AG09309 (cell line): ENCODE data around the gene GRIK3.

Experiments used
- DNase-seq: peaks from one replicate; pipeline ENCODE4 v3.0.0-alpha.2; 2010; ENCODE audit warnings: low read depth
- H3K4me3 ChIP-seq: 2 replicates; pipeline ENCODE4 v1.5.1; 2011; ENCODE audit warnings: mild to moderate bottlenecking, low read depth, low read length, moderate library complexity; ENCODE audit not compliant: control insufficient read depth
- TF ChIP-seq, protein P1 (sequence below): IDR thresholded peaks from 2 replicates; pipeline ENCODE4 v1.5.1; 2011; ENCODE audit warnings: mild to moderate bottlenecking, low read depth, low read length, inconsistent platforms; ENCODE audit not compliant: insufficient read depth, control insufficient read depth; ENCODE audit errors: missing control alignments

Gene GRIK3

DNA sequence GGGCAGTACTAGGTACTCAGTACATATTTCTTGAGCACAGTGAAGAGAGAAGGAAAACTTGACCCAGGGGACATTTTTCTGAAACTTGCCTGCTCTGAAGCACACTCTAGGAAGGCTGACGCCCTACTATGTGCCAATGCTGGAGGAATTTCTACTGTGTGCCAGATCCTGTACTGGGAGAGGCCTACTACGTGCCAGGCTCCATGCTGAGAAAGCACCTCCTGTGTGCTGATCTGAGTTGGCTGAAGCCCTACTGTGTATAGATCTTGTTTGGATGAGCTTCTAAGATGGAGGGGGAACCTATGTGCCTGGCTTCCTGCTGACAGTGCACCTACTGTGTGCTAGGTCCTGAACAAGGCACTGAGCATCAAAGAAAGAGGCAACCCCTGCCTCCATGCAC is 86.2 kb downstream of the GRIK3 start:
- no peak overlapping the region for H3K4me3 ChIP-seq
- DNase-seq: no peak
- TF ChIP-seq, protein P1, sequence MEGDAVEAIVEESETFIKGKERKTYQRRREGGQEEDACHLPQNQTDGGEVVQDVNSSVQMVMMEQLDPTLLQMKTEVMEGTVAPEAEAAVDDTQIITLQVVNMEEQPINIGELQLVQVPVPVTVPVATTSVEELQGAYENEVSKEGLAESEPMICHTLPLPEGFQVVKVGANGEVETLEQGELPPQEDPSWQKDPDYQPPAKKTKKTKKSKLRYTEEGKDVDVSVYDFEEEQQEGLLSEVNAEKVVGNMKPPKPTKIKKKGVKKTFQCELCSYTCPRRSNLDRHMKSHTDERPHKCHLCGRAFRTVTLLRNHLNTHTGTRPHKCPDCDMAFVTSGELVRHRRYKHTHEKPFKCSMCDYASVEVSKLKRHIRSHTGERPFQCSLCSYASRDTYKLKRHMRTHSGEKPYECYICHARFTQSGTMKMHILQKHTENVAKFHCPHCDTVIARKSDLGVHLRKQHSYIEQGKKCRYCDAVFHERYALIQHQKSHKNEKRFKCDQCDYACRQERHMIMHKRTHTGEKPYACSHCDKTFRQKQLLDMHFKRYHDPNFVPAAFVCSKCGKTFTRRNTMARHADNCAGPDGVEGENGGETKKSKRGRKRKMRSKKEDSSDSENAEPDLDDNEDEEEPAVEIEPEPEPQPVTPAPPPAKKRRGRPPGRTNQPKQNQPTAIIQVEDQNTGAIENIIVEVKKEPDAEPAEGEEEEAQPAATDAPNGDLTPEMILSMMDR: no peak

DNA sequence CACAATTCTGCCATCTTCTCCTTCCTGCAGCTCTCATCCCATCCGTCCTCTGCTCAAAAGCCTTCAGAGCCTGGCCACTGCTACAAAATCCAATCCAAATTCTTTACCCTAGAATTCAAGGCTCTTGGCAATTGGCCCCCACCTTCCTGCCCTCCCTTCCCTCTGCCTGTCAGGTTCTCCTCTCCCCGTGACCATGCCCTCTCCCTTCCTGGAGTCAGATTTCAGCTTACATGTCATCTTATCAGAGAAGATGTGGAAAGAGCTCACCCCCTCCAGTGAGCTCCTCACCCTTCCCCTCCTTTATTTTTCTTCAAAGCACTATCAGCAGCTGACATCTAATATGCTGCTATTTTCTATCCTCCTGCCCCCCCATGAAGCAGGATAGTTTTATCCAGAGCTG is 86.9 kb downstream of the GRIK3 start:
- H3K4me3 ChIP-seq: no peak overlapping the region
- TF ChIP-seq, protein P1: no peak
- DNase-seq: no peak

DNA sequence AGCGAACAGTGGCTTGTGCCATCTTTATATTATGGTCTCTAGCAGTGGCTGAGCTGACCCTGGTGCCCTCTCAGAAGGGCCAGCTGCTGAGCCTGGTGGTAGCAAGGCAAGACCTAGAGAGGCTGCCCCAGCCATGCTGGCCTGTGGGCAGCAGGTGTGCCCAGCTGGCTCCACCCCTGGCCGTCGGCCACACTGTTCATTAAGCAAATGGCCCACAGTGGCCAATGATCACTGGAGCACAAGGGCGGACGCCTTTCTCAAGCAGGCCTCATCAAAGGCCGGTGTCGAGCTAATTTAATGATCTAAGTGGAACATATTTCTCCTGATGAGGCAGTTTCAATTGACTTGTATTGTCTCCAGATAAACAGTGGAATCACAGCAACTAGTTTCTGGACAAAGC is 89.4 kb downstream of the GRIK3 start:
- no peak overlapping the region for H3K4me3 ChIP-seq
- TF ChIP-seq, protein P1: no peak
- DNase-seq: no peak

DNA sequence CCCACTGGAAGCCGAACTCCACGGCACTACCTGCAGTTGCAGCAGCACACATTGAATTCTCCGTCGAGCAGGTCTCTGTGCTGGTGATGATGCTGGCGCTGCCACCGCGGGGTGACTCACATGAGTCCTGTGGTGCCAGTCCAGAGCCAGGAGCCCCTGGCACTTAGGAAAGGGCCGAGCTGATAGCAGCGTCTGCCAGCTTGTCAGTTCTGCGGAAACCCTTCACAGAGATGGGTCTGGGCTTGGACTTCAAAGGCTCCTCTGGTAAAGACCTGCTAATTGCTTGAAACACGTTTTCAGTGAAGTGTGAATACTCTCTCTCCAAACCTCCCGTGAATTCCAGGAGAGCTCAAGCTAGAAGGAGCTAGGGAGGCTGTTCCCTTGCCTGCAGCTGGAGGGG is 92.2 kb downstream of the GRIK3 start:
- TF ChIP-seq, protein P1: no peak
- no peak for DNase-seq
- no peak overlapping the region for H3K4me3 ChIP-seq

DNA sequence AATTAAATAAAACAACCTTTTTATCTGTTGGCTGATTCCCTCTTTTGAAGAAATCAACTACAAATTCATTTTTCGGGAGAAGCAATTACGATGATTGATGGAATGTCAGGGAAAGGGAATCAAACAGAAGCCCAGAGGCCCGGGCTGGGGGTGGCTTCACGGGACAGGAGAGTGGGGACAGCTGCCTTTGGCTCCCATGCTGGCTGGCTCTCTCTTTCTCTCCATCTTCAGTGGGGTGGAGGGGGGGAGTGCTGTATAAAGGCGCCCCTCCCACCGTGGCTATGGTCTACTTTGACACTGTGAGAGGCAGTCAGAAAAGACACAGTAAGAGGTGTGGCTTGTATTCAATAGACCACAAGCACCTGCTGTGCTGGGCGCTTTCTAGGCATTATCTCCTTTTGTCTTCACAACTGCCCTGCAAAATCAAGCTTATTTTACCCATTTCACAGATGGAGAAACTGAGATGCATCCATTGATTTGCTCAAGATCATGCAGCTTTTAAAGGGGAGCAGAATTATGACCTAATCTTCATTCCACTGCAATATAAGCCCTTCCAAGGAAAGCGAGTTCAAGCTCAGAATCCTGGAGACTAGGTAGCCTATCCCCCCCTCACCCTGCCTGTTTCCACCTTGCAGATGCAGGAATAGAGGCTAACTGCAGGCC is 92.9 kb downstream of the GRIK3 start:
- DNase-seq: no peak
- no peak overlapping the region for H3K4me3 ChIP-seq
- TF ChIP-seq, protein P1: no peak

DNA sequence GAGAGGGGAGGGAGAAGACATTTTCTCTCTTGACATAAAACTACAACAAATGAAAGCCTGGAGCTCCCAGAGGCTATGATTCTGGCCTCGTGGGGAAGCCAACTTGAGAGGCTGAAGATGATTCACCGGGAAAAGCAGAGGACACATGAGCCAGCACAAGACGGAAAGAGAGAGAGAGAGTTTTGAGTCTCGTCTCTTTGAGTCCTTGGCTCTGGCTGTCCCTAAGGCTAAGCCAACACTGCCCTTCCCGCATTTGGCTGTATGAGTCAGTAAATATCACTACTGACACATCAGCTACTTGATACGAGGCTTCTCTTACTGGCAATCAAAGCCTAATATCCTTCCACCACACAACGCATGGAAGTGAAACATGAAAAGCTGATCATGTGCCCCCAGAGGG is 95.5 kb downstream of the GRIK3 start:
- no peak overlapping the region for H3K4me3 ChIP-seq
- TF ChIP-seq, protein P1: no peak
- DNase-seq: no peak
